C4-2B (cell line): ENCODE data around the gene SLC35E2B.
"Not testable (repeated sequence)": the region's sequence is repeated elsewhere in the genome, so short reads cannot be mapped to it uniquely, and the experiment has no call there.

ENCODE experiments used
- ZFX ChIP-seq: fragments of 450-650 bp; IDR thresholded peaks from 2 replicates; pipeline ENCODE4 v1.6.1; 2017
- TF ChIP-seq, protein P1 (sequence below): fragments of 450-650 bp; conservative IDR thresholded peaks from 2 replicates; pipeline ENCODE4 v1.5.1; 2017; ENCODE audit warnings: mild to moderate bottlenecking

DNA sequence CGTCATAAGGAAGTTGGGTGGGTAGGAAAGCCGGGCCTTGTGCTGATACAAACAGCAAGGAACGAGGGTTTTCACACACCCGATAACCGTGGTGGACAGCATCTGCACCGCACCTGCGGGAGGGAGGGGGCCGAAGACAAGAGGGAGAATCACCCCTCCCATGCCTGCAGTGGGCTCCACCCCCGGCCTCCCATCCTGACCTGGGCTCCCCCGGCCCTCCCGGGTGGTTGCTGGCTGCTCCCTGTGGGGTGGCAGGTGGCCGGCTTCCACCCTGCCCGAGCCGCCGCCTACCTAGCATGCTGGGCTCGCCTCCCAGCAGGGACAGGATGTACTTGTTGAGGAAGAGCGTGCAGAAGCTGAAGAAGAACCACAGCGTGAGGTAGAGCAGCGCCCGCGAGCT is 16.5 kb downstream of the SLC35E2B start:
- TF ChIP-seq, protein P1, sequence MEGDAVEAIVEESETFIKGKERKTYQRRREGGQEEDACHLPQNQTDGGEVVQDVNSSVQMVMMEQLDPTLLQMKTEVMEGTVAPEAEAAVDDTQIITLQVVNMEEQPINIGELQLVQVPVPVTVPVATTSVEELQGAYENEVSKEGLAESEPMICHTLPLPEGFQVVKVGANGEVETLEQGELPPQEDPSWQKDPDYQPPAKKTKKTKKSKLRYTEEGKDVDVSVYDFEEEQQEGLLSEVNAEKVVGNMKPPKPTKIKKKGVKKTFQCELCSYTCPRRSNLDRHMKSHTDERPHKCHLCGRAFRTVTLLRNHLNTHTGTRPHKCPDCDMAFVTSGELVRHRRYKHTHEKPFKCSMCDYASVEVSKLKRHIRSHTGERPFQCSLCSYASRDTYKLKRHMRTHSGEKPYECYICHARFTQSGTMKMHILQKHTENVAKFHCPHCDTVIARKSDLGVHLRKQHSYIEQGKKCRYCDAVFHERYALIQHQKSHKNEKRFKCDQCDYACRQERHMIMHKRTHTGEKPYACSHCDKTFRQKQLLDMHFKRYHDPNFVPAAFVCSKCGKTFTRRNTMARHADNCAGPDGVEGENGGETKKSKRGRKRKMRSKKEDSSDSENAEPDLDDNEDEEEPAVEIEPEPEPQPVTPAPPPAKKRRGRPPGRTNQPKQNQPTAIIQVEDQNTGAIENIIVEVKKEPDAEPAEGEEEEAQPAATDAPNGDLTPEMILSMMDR = not testable (repeated sequence)
- not testable (repeated sequence) for TF ChIP-seq ZFX
